Brain pericyte (primary cell): ENCODE measurements around the gene GAGE2A.
"Not testable (repeated sequence)": the region's sequence is repeated elsewhere in the genome, so short reads cannot be mapped to it uniquely, and the experiment has no call there.

ENCODE experiments used
- DNase-seq: peaks from one replicate; pipeline ENCODE4 v3.0.0-alpha.2; 2012; ENCODE audit warnings: low read depth, low spot score

Gene GAGE2A

GRCh38 chrX:49589196-49589595, at the start of gene GAGE2A:
Gene GAGE2A, plus strand, starts transcription at chrX:49589496. Its CDS starts 1,155 bp downstream, at chrX:49590651.
- not testable (repeated sequence) for DNase-seq

- DNase-seq: not testable (repeated sequence)
Observed at GRCh38 chrX:49541433-49541832, 47.9 kb upstream of the GAGE2A start, which contains the start of gene GAGE12D. Gene GAGE12D, plus strand, starts transcription at chrX:49541733. Its CDS starts 1,155 bp downstream, at chrX:49542888.

- DNase-seq: not testable (repeated sequence)
Observed at GRCh38 chrX:49550989-49551388, 38.3 kb upstream of the GAGE2A start, which contains the start of gene GAGE12E. Gene GAGE12E, plus strand, starts transcription at chrX:49551289. Its CDS starts 1,155 bp downstream, at chrX:49552444.

- not testable (repeated sequence) for DNase-seq
Observed at GRCh38 chrX:49560542-49560941, 28.8 kb upstream of the GAGE2A start, which contains the start of gene GAGE12F. Gene GAGE12F, plus strand, starts transcription at chrX:49560842. Its CDS starts 1,155 bp downstream, at chrX:49561997.

GRCh38 chrX:49568728-49569127, 20.6 kb upstream of the GAGE2A start:
- DNase-seq: not testable (repeated sequence)

GRCh38 chrX:49569152-49569551, 20.1 kb upstream of the GAGE2A start:
- DNase-seq: not testable (repeated sequence)

GRCh38 chrX:49570100-49570499, 19.2 kb upstream of the GAGE2A start, which contains the start of gene GAGE12G:
Gene GAGE12G, plus strand, starts transcription at chrX:49570400. Its CDS starts 1,155 bp downstream, at chrX:49571555.
- not testable (repeated sequence) for DNase-seq

GRCh38 chrX:49579649-49580048, 9.6 kb upstream of the GAGE2A start, which contains the start of gene GAGE12H:
Gene GAGE12H, plus strand, starts transcription at chrX:49579949. Its CDS starts 1,155 bp downstream, at chrX:49581104.
- not testable (repeated sequence) for DNase-seq

GRCh38 chrX:49589769-49590478, 628 bp downstream of the GAGE2A start:
- not testable (repeated sequence) for DNase-seq

GRCh38 chrX:49590488-49590887, 1.2 kb downstream of the GAGE2A start:
- not testable (repeated sequence) for DNase-seq

- not testable (repeated sequence) for DNase-seq
Observed at GRCh38 chrX:49598720-49599119, 9.4 kb downstream of the GAGE2A start, which contains the start of gene GAGE1. Gene GAGE1, plus strand, starts transcription at chrX:49599020. Its CDS starts 1,155 bp downstream, at chrX:49600175.

GRCh38 chrX:49610718-49611310, 21.5 kb downstream of the GAGE2A start:
- DNase-seq: no peak

GRCh38 chrX:49618574-49618973, 29.3 kb downstream of the GAGE2A start:
- no peak for DNase-seq

- DNase-seq: no peak
Observed at GRCh38 chrX:49627086-49627777, 37.9 kb downstream of the GAGE2A start.

- DNase-seq: no peak
Observed at GRCh38 chrX:49644991-49645637, 55.8 kb downstream of the GAGE2A start.
